Nephron progenitor cell (in vitro differentiated cells): ENCODE results near the gene MEDAG.

Source experiments
- DNase-seq: peaks from one replicate; pipeline ENCODE4 v3.0.0; 2021
- H3K27ac Mint-ChIP-seq: 2 replicates; pipeline ENCODE4 v1.8.0; 2021; ENCODE audit warnings: mild to moderate bottlenecking, moderate library complexity, mixed read lengths
- H3K27me3 Mint-ChIP-seq: 2 replicates; pipeline ENCODE4 v1.8.0; 2021; ENCODE audit warnings: mild to moderate bottlenecking, low read depth, mixed read lengths; ENCODE audit not compliant: poor library complexity
- H3K36me3 Mint-ChIP-seq: 2 replicates; pipeline ENCODE4 v1.8.0; 2021; ENCODE audit warnings: low read depth, mixed read lengths
- H3K4me1 Mint-ChIP-seq: 2 replicates; pipeline ENCODE4 v1.8.0; 2021; ENCODE audit warnings: mixed read lengths
- H3K4me3 Mint-ChIP-seq: 2 replicates; pipeline ENCODE4 v1.8.0; 2021; ENCODE audit warnings: mild to moderate bottlenecking, moderate library complexity, mixed read lengths
- H3K9me3 Mint-ChIP-seq: 2 replicates; pipeline ENCODE4 v1.8.0; 2021; ENCODE audit warnings: mild to moderate bottlenecking, moderate library complexity, mixed read lengths
- TF ChIP-seq, protein P1 (sequence below): fragments of 200-600 bp; sonication (generic); IDR thresholded peaks from 2 replicates; pipeline ENCODE4 v1.5.0; 2021; ENCODE audit warnings: antibody characterized with exemption

Gene MEDAG

DNA sequence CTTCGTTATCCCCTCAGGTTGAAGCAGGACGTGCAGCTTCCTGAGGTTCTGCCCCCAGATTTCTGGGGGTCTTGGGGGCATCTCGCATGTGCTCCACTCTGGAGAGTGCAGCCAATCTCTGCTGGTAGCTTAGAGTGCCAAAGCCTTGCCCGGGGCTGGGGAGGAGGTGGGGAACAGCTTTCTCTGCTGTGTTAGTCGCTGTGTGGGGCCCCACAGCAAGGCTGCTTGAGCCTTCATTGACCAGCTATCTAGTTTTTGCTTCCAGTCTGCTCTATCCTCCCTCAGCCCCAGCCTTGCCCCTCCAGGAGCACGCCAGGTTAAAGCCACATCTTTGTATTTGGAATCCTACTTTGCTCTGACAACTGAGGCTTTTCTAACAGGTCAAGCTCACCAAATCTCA is 32.0 kb upstream of the MEDAG start:
- Mint-ChIP-seq H3K36me3 (no peaks in the 10 kb centered on the region), H3K4me3 (no peak overlapping the region), H3K27ac (peak overlapping the region; percentile 57), H3K27me3 (peaks cover 5% of the 10 kb centered on the region), H3K9me3 (no peaks in the 10 kb centered on the region), H3K4me1 (peaks cover 68% of the 10 kb centered on the region)
- DNase-seq, result no peak
- TF ChIP-seq, protein P1, sequence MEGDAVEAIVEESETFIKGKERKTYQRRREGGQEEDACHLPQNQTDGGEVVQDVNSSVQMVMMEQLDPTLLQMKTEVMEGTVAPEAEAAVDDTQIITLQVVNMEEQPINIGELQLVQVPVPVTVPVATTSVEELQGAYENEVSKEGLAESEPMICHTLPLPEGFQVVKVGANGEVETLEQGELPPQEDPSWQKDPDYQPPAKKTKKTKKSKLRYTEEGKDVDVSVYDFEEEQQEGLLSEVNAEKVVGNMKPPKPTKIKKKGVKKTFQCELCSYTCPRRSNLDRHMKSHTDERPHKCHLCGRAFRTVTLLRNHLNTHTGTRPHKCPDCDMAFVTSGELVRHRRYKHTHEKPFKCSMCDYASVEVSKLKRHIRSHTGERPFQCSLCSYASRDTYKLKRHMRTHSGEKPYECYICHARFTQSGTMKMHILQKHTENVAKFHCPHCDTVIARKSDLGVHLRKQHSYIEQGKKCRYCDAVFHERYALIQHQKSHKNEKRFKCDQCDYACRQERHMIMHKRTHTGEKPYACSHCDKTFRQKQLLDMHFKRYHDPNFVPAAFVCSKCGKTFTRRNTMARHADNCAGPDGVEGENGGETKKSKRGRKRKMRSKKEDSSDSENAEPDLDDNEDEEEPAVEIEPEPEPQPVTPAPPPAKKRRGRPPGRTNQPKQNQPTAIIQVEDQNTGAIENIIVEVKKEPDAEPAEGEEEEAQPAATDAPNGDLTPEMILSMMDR, result no peak

DNA sequence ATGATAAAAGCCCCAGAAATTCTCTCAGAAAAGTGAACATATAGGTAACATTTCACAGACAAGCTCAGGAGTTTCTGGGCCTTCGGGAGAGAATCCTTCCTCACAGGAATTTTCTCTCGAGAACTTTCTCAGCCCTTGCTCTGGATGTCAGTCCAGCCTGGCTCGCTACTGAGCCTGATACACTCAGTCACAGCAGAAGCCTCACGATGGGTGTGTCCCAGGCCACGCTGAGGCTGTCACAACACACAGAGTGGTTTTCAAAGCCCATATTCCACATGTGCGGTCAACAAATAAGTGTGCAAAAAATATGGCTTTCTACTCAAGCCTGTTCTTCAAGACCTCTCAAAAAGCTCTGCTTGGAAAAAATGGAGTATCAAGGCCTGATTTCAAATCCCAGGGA is 31.5 kb upstream of the MEDAG start:
- peaks cover 63% of the 10 kb centered on the region for H3K4me1 Mint-ChIP-seq
- no peaks in the 10 kb centered on the region for H3K9me3 Mint-ChIP-seq
- no peak overlapping the region for H3K4me3 Mint-ChIP-seq
- TF ChIP-seq, protein P1, result no peak
- DNase-seq, result no peak
- no peaks in the 10 kb centered on the region for H3K36me3 Mint-ChIP-seq
- no peak overlapping the region for H3K27ac Mint-ChIP-seq
- H3K27me3 Mint-ChIP-seq, result peaks cover 4% of the 10 kb centered on the region

DNA sequence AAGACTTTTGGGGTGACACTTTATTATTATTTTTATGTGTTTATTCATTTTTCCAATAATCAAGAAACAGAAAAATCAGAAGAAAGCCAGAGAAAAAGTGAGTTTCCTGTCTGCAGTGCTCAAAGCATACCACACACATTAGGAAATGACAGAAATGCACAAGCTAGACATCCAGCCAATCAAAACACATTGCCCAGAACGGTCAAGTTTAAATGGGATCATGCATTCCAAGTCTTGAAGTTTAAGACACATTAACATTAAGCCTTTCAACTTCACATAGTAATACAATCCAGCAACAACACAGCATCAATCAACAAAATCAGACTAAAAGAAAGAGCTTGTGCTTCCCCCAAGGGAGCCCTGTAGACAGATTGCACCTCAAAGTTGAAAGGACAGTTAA is 28.7 kb upstream of the MEDAG start:
- Mint-ChIP-seq H3K9me3 (no peaks in the 10 kb centered on the region), H3K4me1 (peaks cover 62% of the 10 kb centered on the region), H3K27ac (no peak overlapping the region), H3K27me3 (no peaks in the 10 kb centered on the region), H3K36me3 (no peaks in the 10 kb centered on the region), H3K4me3 (no peak overlapping the region)
- no peak for DNase-seq
- TF ChIP-seq, protein P1, result no peak

DNA sequence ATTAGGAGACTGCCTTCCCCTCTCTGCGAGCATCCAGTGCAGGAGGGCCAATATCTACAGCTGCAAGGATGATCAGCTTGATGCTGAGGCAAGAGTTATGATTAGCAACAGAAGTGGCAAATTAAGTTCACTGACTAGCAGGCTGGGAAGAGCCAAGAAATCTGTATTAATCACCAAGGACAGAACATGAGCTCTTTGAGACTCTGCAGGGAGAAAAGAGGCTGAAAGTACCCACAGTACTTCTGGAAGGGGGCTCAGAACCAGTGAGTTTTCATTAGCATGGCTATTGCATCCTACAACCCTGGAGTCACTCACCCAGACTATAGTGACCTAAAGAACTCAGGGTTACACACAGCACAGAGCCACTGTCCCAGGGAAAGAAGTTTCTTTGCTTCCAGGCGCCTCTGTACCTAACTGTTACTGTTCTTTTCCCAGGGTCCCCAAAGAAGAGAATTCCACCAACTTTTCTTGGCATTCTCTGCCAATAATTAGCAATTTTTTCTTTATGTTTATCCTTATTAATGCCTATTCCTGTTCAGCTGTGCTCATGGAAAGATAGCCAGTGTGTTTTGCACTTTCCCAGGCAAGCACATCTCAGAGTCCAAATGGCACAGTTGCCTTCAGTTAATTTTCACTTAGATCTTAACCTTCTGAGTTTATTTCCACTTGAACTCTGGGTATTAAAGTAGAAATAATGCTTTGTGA is 25.8 kb upstream of the MEDAG start:
- Mint-ChIP-seq H3K4me3 (no peak overlapping the region), H3K36me3 (no peaks in the 10 kb centered on the region), H3K9me3 (peaks cover 12% of the 10 kb centered on the region), H3K27ac (no peak overlapping the region), H3K27me3 (no peaks in the 10 kb centered on the region), H3K4me1 (peaks cover 52% of the 10 kb centered on the region)
- TF ChIP-seq, protein P1, result no peak
- no peak for DNase-seq

DNA sequence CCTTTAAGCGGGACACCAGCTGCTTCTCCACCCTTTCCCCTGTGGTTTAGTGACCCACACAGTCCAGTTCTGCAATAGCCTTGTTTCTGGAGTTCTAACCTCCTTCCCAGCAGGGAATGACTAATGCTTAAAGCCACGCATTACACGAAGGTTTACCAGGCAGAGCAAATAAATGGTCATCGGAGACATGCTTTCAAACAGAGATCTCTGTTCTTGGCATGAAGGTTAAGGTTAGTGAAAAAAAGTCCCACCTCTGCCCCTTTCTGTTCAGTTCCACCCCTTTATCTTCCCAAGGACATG is 25.3 kb upstream of the MEDAG start:
- H3K27ac Mint-ChIP-seq, result no peak overlapping the region
- H3K27me3 Mint-ChIP-seq, result no peaks in the 10 kb centered on the region
- H3K36me3 Mint-ChIP-seq, result no peaks in the 10 kb centered on the region
- H3K4me1 Mint-ChIP-seq, result peaks cover 47% of the 10 kb centered on the region
- no peak for DNase-seq
- TF ChIP-seq, protein P1, result no peak
- no peak overlapping the region for H3K4me3 Mint-ChIP-seq
- H3K9me3 Mint-ChIP-seq, result peaks cover 14% of the 10 kb centered on the region

DNA sequence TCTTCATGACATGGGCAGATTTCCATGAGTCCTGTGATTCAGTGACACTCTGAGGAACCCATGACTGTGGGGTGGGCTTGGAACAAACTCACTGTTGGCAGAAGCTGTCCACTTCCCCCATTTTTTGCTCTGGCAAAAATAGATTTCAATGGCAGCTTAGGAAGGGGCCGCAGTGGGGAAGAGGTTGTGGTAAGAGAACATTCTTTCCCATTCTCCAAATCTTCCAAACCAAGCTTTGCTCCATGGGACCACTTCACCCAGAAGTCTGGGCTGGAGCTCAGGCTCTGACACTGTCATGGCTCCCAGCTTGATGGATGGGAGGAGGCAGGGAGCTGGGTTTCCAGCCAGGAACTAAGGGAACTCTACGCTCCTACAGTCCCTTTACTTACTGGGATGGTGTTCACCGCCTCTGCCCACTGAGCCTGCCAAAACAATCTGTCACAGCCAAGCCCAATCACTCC is 24.9 kb upstream of the MEDAG start:
- TF ChIP-seq, protein P1, result no peak
- Mint-ChIP-seq H3K27me3 (no peaks in the 10 kb centered on the region), H3K36me3 (no peaks in the 10 kb centered on the region), H3K4me1 (peaks cover 47% of the 10 kb centered on the region), H3K9me3 (peaks cover 14% of the 10 kb centered on the region), H3K4me3 (no peak overlapping the region), H3K27ac (no peak overlapping the region)
- DNase-seq, result no peak
